Gastrocnemius medialis (tissue), 4 donors: ENCODE measurements around the gene KRAS.

Experiments used
- POLR2A ChIP-seq, 2 donors: fragments of 450-650 bp; IDR thresholded peaks; one replicate each; pipeline ENCODE4 v1.6.1; 2017; ENCODE audit warnings: antibody characterized with exemption in 2 of 2, mild to moderate bottlenecking in 2 of 2, moderate library complexity in 2 of 2
- TF ChIP-seq, protein P1 (sequence below), 5 experiments: fragments of 450-650 bp in 3 of 5; fragments of 200-600 bp in 2 of 5; sonication (generic) in 2 of 5; IDR thresholded peaks in 4 of 5; conservative IDR thresholded peaks in 1 of 5; 1 replicate in 4 of 5; 2 replicates in 1 of 5; pipeline ENCODE4 v1.5.1; 2016 to 2019; ENCODE audit warnings: antibody characterized with exemption in 5 of 5, mild to moderate bottlenecking in 3 of 5, moderate library complexity in 3 of 5

- TF ChIP-seq, protein P1, sequence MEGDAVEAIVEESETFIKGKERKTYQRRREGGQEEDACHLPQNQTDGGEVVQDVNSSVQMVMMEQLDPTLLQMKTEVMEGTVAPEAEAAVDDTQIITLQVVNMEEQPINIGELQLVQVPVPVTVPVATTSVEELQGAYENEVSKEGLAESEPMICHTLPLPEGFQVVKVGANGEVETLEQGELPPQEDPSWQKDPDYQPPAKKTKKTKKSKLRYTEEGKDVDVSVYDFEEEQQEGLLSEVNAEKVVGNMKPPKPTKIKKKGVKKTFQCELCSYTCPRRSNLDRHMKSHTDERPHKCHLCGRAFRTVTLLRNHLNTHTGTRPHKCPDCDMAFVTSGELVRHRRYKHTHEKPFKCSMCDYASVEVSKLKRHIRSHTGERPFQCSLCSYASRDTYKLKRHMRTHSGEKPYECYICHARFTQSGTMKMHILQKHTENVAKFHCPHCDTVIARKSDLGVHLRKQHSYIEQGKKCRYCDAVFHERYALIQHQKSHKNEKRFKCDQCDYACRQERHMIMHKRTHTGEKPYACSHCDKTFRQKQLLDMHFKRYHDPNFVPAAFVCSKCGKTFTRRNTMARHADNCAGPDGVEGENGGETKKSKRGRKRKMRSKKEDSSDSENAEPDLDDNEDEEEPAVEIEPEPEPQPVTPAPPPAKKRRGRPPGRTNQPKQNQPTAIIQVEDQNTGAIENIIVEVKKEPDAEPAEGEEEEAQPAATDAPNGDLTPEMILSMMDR (IDR thresholded peaks at IDR 0.05 in 4 of 5, conservative IDR thresholded peaks at IDR 0.05 in 1 of 5): no peak
- no peak for TF ChIP-seq POLR2A (IDR thresholded peaks at IDR 0.05)
Measured at GRCh38 chr12:25286837-25287236, 36.1 kb upstream of the KRAS start.
